Stimulated activated CD8-positive, alpha-beta memory T cell treated with anti-CD3 and anti-CD28 coated beads, Interleukin-4, amount 100 ng/mL, for 48 hours (primary cell): ENCODE results near the gene SLC7A6.
A peak's percentile ranks its signal among the peaks of the same experiment; 100 is the strongest.
"Not testable (repeated sequence)": the region's sequence is repeated elsewhere in the genome, so short reads cannot be mapped to it uniquely, and the experiment has no call there.

Experiments
- DNase-seq: peaks from one replicate; pipeline ENCODE4 v3.0.0-alpha.2; 2020

The SLC7A6 gene

DNA sequence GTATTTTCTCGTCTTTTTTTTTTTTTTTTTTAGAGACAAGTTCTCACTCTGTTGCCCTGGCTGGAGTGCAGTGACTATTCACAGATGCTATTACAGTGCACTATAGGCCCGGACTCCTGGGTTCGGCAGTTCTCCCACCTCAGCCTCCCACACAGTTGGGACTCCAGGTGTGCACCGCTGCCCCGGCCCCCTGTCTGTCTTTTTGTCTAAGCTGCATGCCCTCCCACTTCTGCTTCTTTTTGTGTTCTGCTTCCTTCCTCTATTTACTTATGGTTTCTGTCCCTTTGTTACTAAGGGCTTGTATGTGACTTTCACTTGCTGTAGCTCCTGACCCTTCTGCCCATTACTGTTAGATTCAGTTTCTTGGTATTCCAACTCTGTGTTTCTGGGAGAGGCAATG lies 20.5 kb downstream of the SLC7A6 start:
- no peak for DNase-seq

DNA sequence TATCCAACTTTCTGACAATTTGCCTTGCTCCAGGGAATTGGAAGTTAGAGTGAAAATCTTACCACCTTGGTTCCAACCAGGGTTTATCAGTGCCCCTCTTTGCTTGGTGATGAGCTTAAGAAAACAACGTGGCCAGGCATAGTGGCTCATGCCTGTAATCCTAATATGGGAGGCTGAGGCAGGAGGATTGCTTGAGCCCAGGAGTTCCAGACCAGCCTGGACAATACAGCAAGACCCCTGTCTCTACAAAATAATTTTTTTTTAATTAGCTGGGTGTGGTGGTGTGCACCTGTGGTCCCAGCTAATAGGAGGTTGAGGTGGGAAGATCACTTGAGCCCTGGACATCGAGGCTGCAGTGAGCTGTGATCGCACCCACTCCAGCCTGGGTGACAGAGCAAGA lies 21.4 kb downstream of the SLC7A6 start:
- no peak for DNase-seq

DNA sequence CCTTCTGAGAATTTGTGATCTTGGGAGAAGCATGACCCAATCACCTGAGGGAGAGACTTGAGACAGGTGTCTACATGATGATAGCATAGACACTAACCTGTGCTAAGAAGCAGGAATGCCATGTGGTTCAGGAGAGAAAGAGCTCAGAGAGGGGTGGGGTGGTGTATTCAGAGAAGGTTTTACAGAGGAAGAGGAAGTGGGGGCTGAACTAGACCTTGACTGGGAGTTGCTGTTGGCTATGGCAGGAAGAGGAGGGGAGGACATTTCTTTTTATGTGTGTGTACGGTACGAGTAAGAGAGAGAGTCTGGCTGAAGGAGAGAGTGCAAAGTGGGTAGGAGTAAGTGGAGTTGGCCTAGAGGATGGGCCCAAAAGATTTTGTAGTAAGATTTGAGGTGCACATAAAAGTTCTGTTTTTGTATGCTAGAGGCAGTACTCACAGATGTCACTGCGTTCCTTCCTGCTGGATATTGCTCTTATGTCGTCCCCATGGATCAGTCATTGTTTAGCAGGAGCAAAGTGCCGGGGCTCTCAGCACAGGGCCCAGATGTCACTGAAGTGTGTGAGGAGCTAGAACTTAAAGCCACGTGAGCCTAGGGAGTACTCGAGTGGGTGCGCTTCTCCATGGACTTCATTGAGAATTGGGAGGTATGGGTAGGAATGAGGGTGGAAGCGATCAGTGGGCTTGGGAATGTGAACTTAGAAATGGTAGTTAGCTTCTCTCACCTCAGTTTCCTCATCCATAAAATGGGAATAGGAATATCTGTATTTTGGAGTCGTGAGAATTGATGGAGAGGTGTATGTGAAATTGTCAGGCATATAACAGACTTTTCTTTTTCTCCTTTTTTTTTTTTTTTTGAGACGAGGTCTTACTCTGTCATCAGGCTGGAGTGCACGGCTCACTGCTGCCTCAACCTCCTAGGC lies 22.1 kb downstream of the SLC7A6 start:
- DNase-seq = no peak

- DNase-seq = no peak
Measured at GRCh38 chr16:68287276-68288251, 23.2 kb downstream of the SLC7A6 start.

DNA sequence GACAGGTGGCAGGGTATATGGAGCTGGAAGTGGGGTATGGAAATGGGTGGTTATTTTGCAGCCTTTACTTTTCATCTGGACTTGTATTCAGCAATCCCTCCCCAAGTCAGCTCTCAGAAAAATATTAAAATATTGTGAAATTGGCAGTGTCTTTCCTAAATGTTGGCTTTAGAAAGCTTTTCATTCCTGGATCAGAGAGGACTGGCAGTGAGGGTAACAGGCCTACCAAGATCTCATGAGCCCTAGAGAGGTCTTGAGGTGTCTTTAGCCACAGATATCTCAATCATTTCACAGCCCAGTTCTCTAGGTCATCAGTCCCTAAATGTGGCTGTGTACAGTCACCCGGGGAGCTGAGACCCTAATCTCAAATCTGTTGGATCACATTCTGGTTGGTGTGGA lies 23.9 kb downstream of the SLC7A6 start:
- DNase-seq = no peak

- not testable (repeated sequence) for DNase-seq
Measured at GRCh38 chr16:68288796-68289195, 24.5 kb downstream of the SLC7A6 start.

- no peak for DNase-seq
Measured at GRCh38 chr16:68289202-68289601, 24.9 kb downstream of the SLC7A6 start.

- peak; percentile 77 for DNase-seq
Measured at GRCh38 chr16:68289621-68290329, 25.4 kb downstream of the SLC7A6 start.

DNA sequence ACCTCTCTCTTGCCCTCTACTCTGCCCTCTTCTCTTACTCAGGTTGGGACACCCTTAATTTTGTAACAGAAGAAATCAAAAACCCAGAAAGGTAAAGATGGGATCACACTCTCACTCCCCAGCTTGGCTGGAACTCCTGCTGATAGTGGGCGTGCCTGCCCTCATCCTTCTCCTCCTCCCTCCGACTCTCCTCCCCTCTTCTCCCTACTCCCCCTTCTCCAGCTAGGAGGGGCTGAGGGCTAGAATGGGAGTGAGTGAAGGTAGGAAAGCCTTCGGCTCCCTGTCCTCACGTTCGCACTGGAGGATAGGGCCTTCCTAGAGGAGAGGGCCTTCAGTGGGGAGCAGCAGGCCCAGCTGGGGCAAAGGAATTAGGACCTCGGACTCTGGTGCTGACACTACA lies 26.1 kb downstream of the SLC7A6 start:
- DNase-seq = no peak

- DNase-seq = no peak
Measured at GRCh38 chr16:68291227-68291626, 26.9 kb downstream of the SLC7A6 start.

DNA sequence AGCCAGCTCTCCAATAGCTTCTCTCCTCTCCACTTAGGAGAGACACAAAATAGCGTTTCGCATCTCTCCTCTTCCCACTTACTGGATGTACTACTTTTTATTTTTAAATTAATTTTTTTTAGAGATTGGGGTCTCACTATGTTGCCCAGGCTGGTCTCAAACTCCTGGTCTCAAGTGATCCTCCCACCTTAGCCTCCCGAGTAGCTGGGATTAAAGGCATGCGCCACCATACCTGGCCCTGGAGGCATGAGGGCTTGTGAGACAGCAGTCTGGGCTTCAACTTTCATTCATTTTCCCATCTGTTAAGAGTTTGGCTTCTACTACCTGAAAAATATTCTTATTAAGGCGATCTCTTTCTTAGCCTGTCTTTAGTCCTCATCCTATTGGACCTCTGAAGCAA lies 28.1 kb downstream of the SLC7A6 start:
- no peak for DNase-seq

DNA sequence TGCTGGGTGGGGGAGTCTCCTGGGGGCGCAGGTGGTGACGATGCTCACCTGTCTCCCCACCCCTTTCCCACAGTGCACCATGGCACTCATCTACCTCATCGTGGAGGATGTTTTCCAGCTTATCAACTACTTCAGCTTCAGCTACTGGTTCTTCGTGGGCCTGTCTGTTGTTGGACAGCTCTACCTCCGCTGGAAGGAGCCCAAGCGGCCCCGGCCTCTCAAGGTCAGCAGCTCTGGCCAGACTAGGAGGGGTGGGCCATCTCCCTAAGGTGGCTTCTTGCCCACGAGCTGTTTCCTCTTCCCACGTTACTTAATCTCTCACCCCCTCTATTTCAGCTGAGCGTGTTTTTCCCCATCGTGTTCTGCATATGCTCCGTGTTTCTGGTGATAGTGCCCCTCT lies 32.0 kb downstream of the SLC7A6 start:
- no peak for DNase-seq

- no peak for DNase-seq
Measured at GRCh38 chr16:68296693-68297092, 32.4 kb downstream of the SLC7A6 start.

GRCh38 chr16:68297908-68298307 lies 33.6 kb downstream of the SLC7A6 start:
- no peak for DNase-seq

GRCh38 chr16:68298312-68298711 lies 34.0 kb downstream of the SLC7A6 start:
- DNase-seq = no peak

DNA sequence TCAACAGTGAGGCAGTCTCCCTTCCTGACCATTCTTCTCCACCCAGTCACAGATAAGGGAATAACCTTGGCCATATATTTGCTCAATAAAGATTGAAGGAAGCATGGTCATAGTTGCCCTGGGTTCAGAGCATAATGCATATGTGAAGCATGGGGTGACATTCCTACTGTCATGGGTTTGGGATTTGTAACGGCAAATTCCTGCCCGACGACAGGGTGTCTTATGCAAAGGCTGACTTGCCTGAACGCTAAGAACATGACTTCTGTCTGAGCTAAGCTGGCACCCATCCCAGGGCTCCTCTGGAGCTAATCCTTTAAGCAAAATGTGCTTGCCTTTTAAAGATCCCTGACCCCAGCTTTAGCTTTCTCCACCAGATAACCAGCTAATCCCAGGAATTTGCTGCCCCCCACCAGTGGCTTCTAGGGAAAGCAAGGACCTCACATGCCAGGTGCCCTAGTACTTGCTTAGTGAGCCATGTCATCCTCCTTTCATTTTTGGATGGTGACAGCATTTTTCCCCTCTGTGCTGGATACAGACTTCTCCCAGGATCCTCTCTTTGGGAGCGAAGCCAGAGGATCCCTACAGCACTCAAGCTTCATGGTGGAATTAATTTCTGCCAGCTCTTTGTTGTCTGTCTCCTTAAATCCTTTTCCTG lies 34.7 kb downstream of the SLC7A6 start:
- DNase-seq = no peak

- DNase-seq = no peak
Measured at GRCh38 chr16:68299571-68300453, 35.5 kb downstream of the SLC7A6 start.

DNA sequence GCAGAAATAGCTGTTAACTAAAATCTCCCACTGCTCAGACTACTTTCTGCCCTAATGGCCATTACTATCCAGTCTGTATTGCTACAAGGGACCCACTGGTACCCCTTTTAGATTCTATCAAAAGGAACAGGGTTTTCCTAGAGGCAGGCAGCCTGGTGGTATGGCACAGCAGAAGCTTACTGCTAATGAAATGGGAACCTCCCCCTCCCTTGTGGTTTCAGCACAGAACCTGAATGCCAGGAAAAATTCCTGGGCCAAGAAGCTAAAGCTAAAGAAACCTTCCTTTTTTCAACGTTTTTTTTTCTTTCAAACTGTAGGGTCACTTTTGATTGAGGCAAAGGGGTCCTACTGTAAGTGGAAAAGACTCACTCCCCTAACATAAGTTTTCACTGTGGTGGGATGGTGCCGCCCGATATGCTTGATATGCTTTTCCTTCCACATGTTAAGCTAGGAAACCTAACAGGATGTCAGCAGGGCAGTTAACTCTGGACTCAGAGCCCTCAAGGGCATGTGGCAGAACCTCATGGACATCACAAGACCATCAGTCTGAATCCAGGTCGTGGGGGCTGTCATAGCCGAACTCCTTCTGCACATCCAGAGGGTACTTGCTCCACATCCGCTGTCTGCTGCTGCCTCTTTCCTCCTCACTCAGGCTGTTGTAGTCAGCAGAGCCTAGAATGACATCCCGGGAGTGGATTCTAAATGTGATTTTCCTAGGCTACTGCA lies 36.6 kb downstream of the SLC7A6 start:
- peak; percentile 16 for DNase-seq

- DNase-seq = no peak
Measured at GRCh38 chr16:68306633-68307032, 42.3 kb downstream of the SLC7A6 start.

DNA sequence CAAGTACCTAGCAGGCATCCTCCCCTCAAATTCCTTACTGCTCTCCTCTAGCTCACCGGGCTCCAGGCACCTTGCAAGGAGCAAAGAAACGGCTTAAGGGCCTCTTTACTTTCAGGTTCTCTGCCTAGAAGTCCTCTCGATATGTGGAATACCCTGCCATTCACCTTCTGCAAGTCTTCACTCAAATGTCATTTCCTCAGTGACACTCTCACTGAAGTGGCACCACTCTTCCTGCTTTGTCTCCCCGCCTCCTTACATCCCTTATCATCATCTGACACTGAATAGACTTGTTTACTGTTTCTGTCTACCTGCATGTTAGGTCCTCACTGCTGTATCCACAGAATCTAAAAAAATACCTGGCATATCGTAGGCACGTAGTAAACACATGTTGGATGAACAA lies 45.5 kb downstream of the SLC7A6 start:
- DNase-seq = no peak

DNA sequence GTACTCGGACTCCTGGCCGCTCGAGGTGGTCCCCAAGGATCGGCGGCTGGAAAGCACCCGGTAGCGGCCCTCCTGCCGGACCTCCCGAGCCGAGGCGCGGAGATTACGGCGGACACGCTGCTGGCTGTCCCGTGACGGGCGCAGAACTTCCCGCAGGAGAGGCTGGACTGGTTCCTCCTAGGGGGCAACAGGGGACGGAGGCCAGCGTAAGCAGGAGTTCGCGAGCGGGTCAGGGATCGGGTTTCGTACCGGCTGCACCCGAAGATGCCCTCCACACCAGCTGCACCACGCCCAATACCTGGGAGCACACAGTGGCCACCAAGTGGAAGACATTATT lies 46.1 kb downstream of the SLC7A6 start:
- no peak for DNase-seq
